Pancreas (tissue), 10 donors: ENCODE data around the gene JAKMIP1. TPM values are rescaled to one million over a fixed set of nuclear protein-coding genes. Genes with fewer than 3 reads are reported as not detected.

Experiments used
- ATAC-seq, 4 donors: fragments of 200-7000 bp; cut with Tn5 transposase; one replicate each; pipeline versions ENCODE4 v1.8.0 to v1.9.1; 2020; ENCODE audit warnings: mild to moderate bottlenecking in 4 of 4, moderate library complexity in 4 of 4
- DNase-seq, 6 donors: peaks; one replicate each; pipeline ENCODE4 v3.0.0-alpha.2; 2020
- FAIRE-seq: peaks from 2 replicates; lab custom pipeline; 2012; peaks lifted over from hg19 to GRCh38; lab: Jason Lieb, UNC
- H3K27ac ChIP-seq, 4 donors: fragments of 200-600 bp; sonication (generic); 1 replicate in 3 of 4; 2 replicates in 1 of 4; pipeline versions ENCODE4 v1.5.0 to v1.8.0; 2020
- H3K27me3 ChIP-seq, 4 donors: fragments of 200-600 bp; one replicate each; pipeline ENCODE4 v1.8.0; 2021
- H3K36me3 ChIP-seq, 3 donors: fragments of 200-600 bp; sonication (generic) in 1 of 3; one replicate each; pipeline versions ENCODE4 v1.5.0 to v1.8.0; 2020 to 2021
- H3K4me1 ChIP-seq, 3 donors: fragments of 200-600 bp; one replicate each; pipeline ENCODE4 v1.8.0; 2021
- H3K4me3 ChIP-seq, 4 donors: fragments of 200-600 bp; sonication (generic) in 2 of 4; one replicate each; pipeline versions ENCODE4 v1.5.0 to v1.8.0; 2020 to 2021
- H3K9me3 ChIP-seq, 4 donors: fragments of 200-600 bp; one replicate each; pipeline ENCODE4 v1.8.0; 2021
- WGBS, 2 donors: extraction: QIAGEN DNeasy Blood & Tissue Kit; methylation state at CpG; one replicate each; pipeline ENCODE4 v1.1.7; 2013; 5-methylcytosine and 5-hydroxymethylcytosine counted together
- intact Hi-C, 3 donors: fragments of 100-400 bp; cut with DNase I; formaldehyde crosslinking; loops; one replicate each; pipeline versions ENCODE4 v1.11.1 to v1.14.2; 2022
- polyA plus RNA-seq, 2 donors: library from polyadenylated mRNA; stranded (reverse); fragments of 200-250 nt; gene quantifications; one replicate each; pipeline ENCODE4 v1.2.3, GENCODE V29; 2013
- total RNA-seq, 6 donors: library from RNA; stranded (reverse); fragmentation: NEBNext Ultra II Directional in 4 of 6; extraction: Animal tissue kit (Norgen Biotek cat#: 25700) in 4 of 6; gene quantifications; one replicate each; pipeline versions ENCODE4 v1.2.1 to v1.2.4, GENCODE V29; 2021 to 2023
- TF ChIP-seq, protein P1 (sequence below), 4 donors: fragments of 200-600 bp; sonication (generic) in 3 of 4; IDR thresholded peaks; one replicate each; pipeline versions ENCODE4 v1.5.0 to v1.8.0; 2021; ENCODE audit warnings: antibody characterized with exemption in 4 of 4
- donor health status: healthy with polysubstance abuse.
- donor health status: DM: no; HTN: no; CAD: no; lungs with moderate emphysema.
- donor health status: DM: no; HTN: no; CAD: no.
- donor health status: control.
- donor health status: control.
- donor health status: Bipolar disorder and iron deficiency.
- donor health status: DM: yes; HTN: yes; CAD: no.
- donor health status: DM: no; HTN: no; CAD: no.
- donor health status: DM: no; HTN: no; CAD: no.
- donor health status: DM: yes; HTN: yes; CAD: no.

Gene JAKMIP1
- total and polyA plus RNA-seq, 8 donors = 0.16 to 4.3 (median 0.59) TPM

DNA sequence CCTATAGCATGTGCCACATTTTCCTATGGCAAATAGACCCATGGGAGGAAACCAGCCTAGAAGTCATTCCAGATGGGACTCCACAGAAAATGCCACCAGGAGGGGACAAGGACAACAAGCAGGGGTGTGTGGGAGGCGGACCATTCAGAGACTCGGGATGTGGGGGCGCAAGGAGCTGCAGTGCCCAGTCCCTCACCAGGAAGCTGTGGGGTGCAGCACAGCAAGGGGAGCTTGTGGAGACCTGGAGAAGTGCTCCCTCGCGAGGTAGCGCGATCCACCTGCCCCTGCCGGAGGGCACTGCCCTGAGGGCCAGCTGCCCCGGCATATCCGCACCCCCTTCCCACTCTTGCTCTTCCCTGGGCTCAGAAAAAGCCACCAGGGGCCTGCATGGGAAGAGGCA, 136.7 kb downstream of the JAKMIP1 start:
- no peak overlapping the region for H3K4me3 ChIP-seq
- 67 to 83% methylated on average over 10 of the region's 10 CpGs for WGBS, 2 donors
- H3K27ac ChIP-seq = no peak overlapping the region
- H3K36me3 ChIP-seq = no peaks in the 10 kb centered on the region
- peaks cover 0 to 6% (median 0%) of the 10 kb centered on the region in 4 donors for H3K9me3 ChIP-seq
- ATAC-seq (no peak), DNase-seq (no peak), FAIRE-seq (no peak)
- no peaks in the 10 kb centered on the region for H3K4me1 ChIP-seq
- intact Hi-C loops = no loop called here
- TF ChIP-seq, protein P1, sequence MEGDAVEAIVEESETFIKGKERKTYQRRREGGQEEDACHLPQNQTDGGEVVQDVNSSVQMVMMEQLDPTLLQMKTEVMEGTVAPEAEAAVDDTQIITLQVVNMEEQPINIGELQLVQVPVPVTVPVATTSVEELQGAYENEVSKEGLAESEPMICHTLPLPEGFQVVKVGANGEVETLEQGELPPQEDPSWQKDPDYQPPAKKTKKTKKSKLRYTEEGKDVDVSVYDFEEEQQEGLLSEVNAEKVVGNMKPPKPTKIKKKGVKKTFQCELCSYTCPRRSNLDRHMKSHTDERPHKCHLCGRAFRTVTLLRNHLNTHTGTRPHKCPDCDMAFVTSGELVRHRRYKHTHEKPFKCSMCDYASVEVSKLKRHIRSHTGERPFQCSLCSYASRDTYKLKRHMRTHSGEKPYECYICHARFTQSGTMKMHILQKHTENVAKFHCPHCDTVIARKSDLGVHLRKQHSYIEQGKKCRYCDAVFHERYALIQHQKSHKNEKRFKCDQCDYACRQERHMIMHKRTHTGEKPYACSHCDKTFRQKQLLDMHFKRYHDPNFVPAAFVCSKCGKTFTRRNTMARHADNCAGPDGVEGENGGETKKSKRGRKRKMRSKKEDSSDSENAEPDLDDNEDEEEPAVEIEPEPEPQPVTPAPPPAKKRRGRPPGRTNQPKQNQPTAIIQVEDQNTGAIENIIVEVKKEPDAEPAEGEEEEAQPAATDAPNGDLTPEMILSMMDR (IDR thresholded peaks at IDR 0.05) = no peak
- H3K27me3 ChIP-seq = no peaks in the 10 kb centered on the region

DNA sequence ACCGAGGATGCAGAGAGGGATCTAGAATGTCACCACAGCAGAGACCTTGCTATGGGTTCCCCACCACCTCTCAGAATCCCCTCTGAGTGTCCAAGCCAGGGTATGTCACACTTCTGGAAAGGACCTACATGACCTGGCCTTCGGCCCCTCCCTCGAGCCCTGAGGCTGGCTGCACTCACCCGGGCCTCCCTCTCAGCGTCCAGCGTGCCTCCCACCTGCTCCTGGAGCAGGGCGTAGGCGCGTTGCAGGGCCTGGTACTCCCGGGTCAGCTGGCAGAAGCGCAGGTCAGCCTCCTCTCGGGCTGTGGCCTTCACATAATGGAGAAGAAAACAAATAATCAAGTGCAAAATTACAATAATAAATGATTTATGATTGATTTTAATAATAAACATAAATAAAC, 138.2 kb downstream of the JAKMIP1 start:
- FAIRE-seq (no peak), DNase-seq (no peak), ATAC-seq (no peak)
- H3K9me3 ChIP-seq = peaks cover 0 to 7% (median 0%) of the 10 kb centered on the region in 4 donors
- intact Hi-C loops = no loop called here
- TF ChIP-seq, protein P1 (IDR thresholded peaks at IDR 0.05) = no peak
- no peak overlapping the region for H3K27ac ChIP-seq
- no peak overlapping the region for H3K4me3 ChIP-seq
- WGBS, 2 donors = 63 to 75% methylated on average over 12 of the region's 12 CpGs
- no peaks in the 10 kb centered on the region for H3K4me1 ChIP-seq
- H3K27me3 ChIP-seq = no peaks in the 10 kb centered on the region
- H3K36me3 ChIP-seq = no peaks in the 10 kb centered on the region

DNA sequence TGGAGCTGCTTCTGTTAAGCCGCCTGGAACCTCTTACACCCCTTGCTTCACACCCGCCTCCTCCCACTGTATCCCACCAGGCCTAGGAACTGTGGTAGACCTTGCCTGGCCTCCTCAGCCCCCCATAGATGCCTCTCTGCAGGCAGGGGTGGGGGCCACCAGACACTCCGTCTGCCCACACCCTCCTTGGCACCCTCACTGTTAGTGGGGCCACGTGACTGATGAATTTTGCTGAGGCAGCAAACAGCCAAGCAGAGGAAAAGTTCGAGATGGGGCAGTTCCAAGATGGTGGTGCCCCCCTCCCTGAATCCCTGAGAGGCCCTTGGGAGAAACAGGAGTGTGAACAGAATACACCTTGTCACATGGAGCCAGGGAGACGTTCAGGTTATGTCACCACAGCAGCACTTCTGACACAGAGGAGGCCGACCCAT, 141.0 kb downstream of the JAKMIP1 start:
- no peaks in the 10 kb centered on the region for H3K36me3 ChIP-seq
- ATAC-seq (no peak), FAIRE-seq (no peak), DNase-seq (no peak)
- TF ChIP-seq, protein P1 (IDR thresholded peaks at IDR 0.05) = no peak
- 72 to 76% methylated on average over 7 of the region's 7 CpGs for WGBS, 2 donors
- no peak overlapping the region for H3K4me3 ChIP-seq
- intact Hi-C loops = no loop called here
- H3K27me3 ChIP-seq = no peaks in the 10 kb centered on the region
- H3K27ac ChIP-seq = no peak overlapping the region
- no peaks in the 10 kb centered on the region for H3K4me1 ChIP-seq
- H3K9me3 ChIP-seq = peaks cover 0 to 7% (median 0%) of the 10 kb centered on the region in 4 donors

DNA sequence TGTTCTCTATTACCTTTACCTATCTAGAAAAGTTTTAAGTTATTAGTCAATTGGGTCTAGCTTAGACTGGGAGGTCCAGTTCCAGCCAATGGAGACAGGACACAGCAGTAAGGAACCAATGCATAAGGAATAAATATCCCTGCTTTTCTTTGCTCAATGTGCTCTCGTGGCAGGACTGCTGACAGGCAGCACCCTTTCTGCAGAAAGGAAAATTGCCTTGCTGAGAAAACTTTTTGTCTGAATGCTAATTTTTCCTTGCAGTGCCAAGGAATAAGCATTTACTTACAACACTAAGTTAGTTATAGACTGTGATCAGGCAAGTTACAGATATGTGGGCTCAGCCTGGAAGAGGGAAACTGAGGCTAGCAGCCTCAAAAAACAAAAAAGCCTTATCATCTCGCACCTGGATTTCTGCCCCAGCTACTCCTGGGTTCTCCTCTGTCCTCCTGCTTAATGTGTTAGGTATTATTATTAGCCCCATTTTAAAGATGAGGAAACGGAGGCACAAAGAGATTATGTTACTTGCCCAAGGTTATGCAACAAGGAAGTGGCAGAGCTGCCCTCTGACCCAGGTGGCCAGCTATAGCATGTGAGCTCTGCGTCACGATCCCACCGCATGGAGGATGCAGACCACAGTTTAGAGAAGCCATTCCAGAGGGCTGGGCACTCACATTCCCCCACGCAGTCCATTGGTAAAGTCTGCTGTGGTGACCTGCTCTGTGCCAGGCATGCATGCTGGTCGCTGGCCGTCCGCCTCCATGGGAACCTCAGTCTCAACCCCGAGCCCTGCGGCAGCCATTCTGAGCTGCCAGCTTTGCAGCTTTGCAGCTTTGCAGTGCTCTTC, 141.6 kb downstream of the JAKMIP1 start:
- ATAC-seq (no peak), DNase-seq (no peak), FAIRE-seq (no peak)
- intact Hi-C loops = no loop called here
- H3K9me3 ChIP-seq = peaks cover 0 to 7% (median 0%) of the 10 kb centered on the region in 4 donors
- H3K4me3 ChIP-seq = no peak overlapping the region
- H3K27ac ChIP-seq = no peak overlapping the region
- no peaks in the 10 kb centered on the region for H3K27me3 ChIP-seq
- WGBS, 2 donors = 81 to 90% methylated on average over 12 of the region's 12 CpGs
- TF ChIP-seq, protein P1 (IDR thresholded peaks at IDR 0.05) = no peak
- no peaks in the 10 kb centered on the region for H3K4me1 ChIP-seq
- H3K36me3 ChIP-seq = no peaks in the 10 kb centered on the region
